H1 (cell line): Measurements from ENCODE around the gene GALNT13. TPM values are rescaled to one million over a fixed set of nuclear protein-coding genes. Genes with fewer than 3 reads are reported as not detected.

Experiments used
- CTCF ChIA-PET: fragments of 300-600 bp; sonication (Branson Sonifier 250); formaldehyde crosslinking; loops from one replicate; lab custom pipeline; 2021; ENCODE audit not compliant: partially characterized antibody; lab: Charles Lee
- POLR2A ChIA-PET: fragments of 300-600 bp; sonication (Branson Sonifier 250); formaldehyde crosslinking; loops from one replicate; lab custom pipeline; 2021; ENCODE audit warnings: inconsistent platforms; ENCODE audit not compliant: partially characterized antibody; lab: Charles Lee
- DNase-seq, 2 experiments: peaks; one replicate each; pipeline versions ENCODE4 v3.0.0 to v3.0.0-alpha.2; 2010 to 2022; ENCODE audit warnings: low spot score in 2 of 2, low read depth in 1 of 2, mixed read lengths in 1 of 2
- FAIRE-seq: peaks from 2 replicates; lab custom pipeline; 2011; peaks lifted over from hg19 to GRCh38; lab: Jason Lieb, UNC
- H2AFZ ChIP-seq: 2 replicates; pipeline ENCODE4 v1.8.1; 2012; ENCODE audit warnings: low read length, inconsistent platforms
- H2AK5ac ChIP-seq: 2 replicates; pipeline ENCODE4 v1.6.1; 2013; ENCODE audit warnings: low read depth, low read length
- H2BK120ac ChIP-seq: replicated peaks from 2 replicates; pipeline ENCODE3; 2013; ENCODE audit warnings: low read depth, low read length, inconsistent platforms
- H2BK12ac ChIP-seq: 2 replicates; pipeline ENCODE4 v1.6.1; 2013; ENCODE audit warnings: low read depth, low read length
- H2BK15ac ChIP-seq: 2 replicates; pipeline ENCODE4 v1.6.1; 2013; ENCODE audit warnings: low read length
- H2BK20ac ChIP-seq: 2 replicates; pipeline ENCODE4 v1.6.1; 2013; ENCODE audit warnings: low read length
- H2BK5ac ChIP-seq: 2 replicates; pipeline ENCODE4 v1.6.1; 2013; ENCODE audit warnings: low read depth, low read length
- H3K14ac ChIP-seq: 2 replicates; pipeline ENCODE4 v1.6.1; 2013; ENCODE audit warnings: inconsistent platforms; ENCODE audit not compliant: insufficient read length
- H3K18ac ChIP-seq: 2 replicates; pipeline ENCODE4 v1.6.1; 2013; ENCODE audit warnings: low read length; ENCODE audit errors: extremely low read depth
- H3K23ac ChIP-seq: 2 replicates; pipeline ENCODE4 v1.6.1; 2013; ENCODE audit warnings: inconsistent platforms; ENCODE audit not compliant: insufficient read length
- H3K23me2 ChIP-seq: 2 replicates; pipeline ENCODE4 v1.6.1; 2013; ENCODE audit warnings: low read depth, low read length
- H3K27ac ChIP-seq: 2 replicates; pipeline ENCODE4 v1.6.1; 2011; ENCODE audit warnings: low read depth, low read length, inconsistent platforms
- H3K27me3 ChIP-seq, 4 experiments: replicated peaks in 1 of 4; 1 replicate in 1 of 4; 2 replicates in 3 of 4; pipeline versions ENCODE4 v1.6.1 to v1.8.1; 2011 to 2013; ENCODE audit warnings: low read length in 3 of 4, mild to moderate bottlenecking in 3 of 4, inconsistent platforms in 2 of 4, mixed read lengths in 2 of 4, moderate library complexity in 1 of 4; ENCODE audit not compliant: control insufficient read depth in 3 of 4, insufficient read depth in 3 of 4; ENCODE audit errors: extremely low read depth in 1 of 4
- H3K36me3 ChIP-seq, 4 experiments: 2 replicates each; pipeline versions ENCODE4 v1.6.1 to v1.8.1; 2011 to 2013; ENCODE audit warnings: mild to moderate bottlenecking in 4 of 4, low read length in 3 of 4, moderate library complexity in 2 of 4, control low read depth in 1 of 4, inconsistent platforms in 1 of 4; ENCODE audit not compliant: insufficient read depth in 4 of 4, control insufficient read depth in 2 of 4
- H3K4ac ChIP-seq: replicated peaks from 2 replicates; pipeline ENCODE3; 2013; ENCODE audit warnings: low read length, low read depth, mixed read lengths, inconsistent platforms; ENCODE audit not compliant: insufficient read length
- H3K4me1 ChIP-seq, 4 experiments: replicated peaks in 1 of 4; 1 replicate in 1 of 4; 2 replicates in 3 of 4; pipeline versions ENCODE4 v1.6.1 to v1.8.1; 2011 to 2013; ENCODE audit warnings: low read length in 3 of 4, inconsistent platforms in 2 of 4, mixed read lengths in 1 of 4; ENCODE audit not compliant: insufficient read depth in 4 of 4, control insufficient read depth in 3 of 4
- H3K4me2 ChIP-seq, 2 experiments: 2 replicates each; pipeline versions ENCODE4 v1.6.1 to v1.8.1; 2011 to 2013; ENCODE audit warnings: low read depth in 2 of 2, low read length in 2 of 2, control low read depth in 1 of 2, inconsistent platforms in 1 of 2, mild to moderate bottlenecking in 1 of 2; ENCODE audit not compliant: insufficient read depth in 1 of 2
- H3K4me3 ChIP-seq, 4 experiments: fragments of 200-600, 300-600 bp in 1 of 4; sonication (generic), shearing (Covaris generic), sonication (Bioruptor Twin) in 1 of 4; 2 replicates each; pipeline versions ENCODE4 v1.5.1 to v1.8.1; 2011 to 2016; ENCODE audit warnings: low read length in 4 of 4, low read depth in 3 of 4, control low read depth in 2 of 4, inconsistent platforms in 2 of 4, mild to moderate bottlenecking in 2 of 4, mixed read lengths in 1 of 4, moderate library complexity in 1 of 4; ENCODE audit not compliant: insufficient read depth in 2 of 4; ENCODE audit errors: extremely low read depth in 1 of 4
- H3K56ac ChIP-seq: replicated peaks from 2 replicates; pipeline ENCODE3; 2013; ENCODE audit warnings: low read depth, mild to moderate bottlenecking, mixed read lengths, low read length, inconsistent platforms; ENCODE audit not compliant: insufficient read length
- H3K79me1 ChIP-seq: 2 replicates; pipeline ENCODE4 v1.6.1; 2013; ENCODE audit warnings: low read depth, low read length, control low read depth
- H3K79me2 ChIP-seq, 2 experiments: 2 replicates each; pipeline versions ENCODE4 v1.6.1 to v1.8.1; 2012 to 2013; ENCODE audit warnings: low read length in 2 of 2, mild to moderate bottlenecking in 2 of 2, inconsistent platforms in 1 of 2; ENCODE audit not compliant: insufficient read depth in 2 of 2, control insufficient read depth in 1 of 2
- H3K9ac ChIP-seq, 4 experiments: replicated peaks in 1 of 4; 1 replicate in 1 of 4; 2 replicates in 3 of 4; pipeline versions ENCODE4 v1.6.1 to v1.8.1; 2011 to 2013; ENCODE audit warnings: low read depth in 3 of 4, low read length in 3 of 4, control low read depth in 2 of 4, mild to moderate bottlenecking in 2 of 4, moderate library complexity in 2 of 4, inconsistent platforms in 1 of 4; ENCODE audit errors: extremely low read depth in 1 of 4
- H3K9me3 ChIP-seq, 2 experiments: 2 replicates each; pipeline versions ENCODE4 v1.6.1 to v1.8.1; 2012 to 2013; ENCODE audit warnings: mild to moderate bottlenecking in 2 of 2, moderate library complexity in 2 of 2, control low read depth in 1 of 2, inconsistent platforms in 1 of 2, low read depth in 1 of 2, low read length in 1 of 2, mixed read lengths in 1 of 2; ENCODE audit not compliant: insufficient read depth in 2 of 2
- H4K20me1 ChIP-seq, 2 experiments: replicated peaks in 1 of 2; 2 replicates each; pipeline versions ENCODE3 to v1.8.1; 2011 to 2013; ENCODE audit warnings: inconsistent platforms in 2 of 2, low read length in 2 of 2, mild to moderate bottlenecking in 1 of 2; ENCODE audit not compliant: insufficient read depth in 2 of 2, control insufficient read depth in 1 of 2
- H4K5ac ChIP-seq: 2 replicates; pipeline ENCODE4 v1.6.1; 2013; ENCODE audit warnings: low read length, low read depth, mixed read lengths, inconsistent platforms; ENCODE audit not compliant: insufficient read length
- H4K8ac ChIP-seq: 2 replicates; pipeline ENCODE4 v1.8.0; 2013; ENCODE audit warnings: mild to moderate bottlenecking, moderate library complexity, low read length, inconsistent platforms; ENCODE audit not compliant: insufficient read depth; ENCODE audit errors: extremely low read depth
- H4K91ac ChIP-seq: replicated peaks from 2 replicates; pipeline ENCODE3; 2013; ENCODE audit warnings: low read length, mixed read lengths, inconsistent platforms; ENCODE audit not compliant: insufficient read length
- CTCF ChIP-seq, 3 experiments: IDR thresholded peaks; 1 replicate in 2 of 3; 2 replicates in 1 of 3; pipeline versions ENCODE4 v1.5.1 to v1.6.1; 2011; ENCODE audit warnings: low read length in 3 of 3, mild to moderate bottlenecking in 3 of 3, inconsistent platforms in 2 of 3, low read depth in 1 of 3, moderate library complexity in 1 of 3; ENCODE audit not compliant: insufficient read depth in 1 of 3; ENCODE audit errors: control extremely low read depth in 1 of 3
- RAD21 ChIP-seq, 2 experiments: IDR thresholded peaks in 1 of 2; conservative IDR thresholded peaks in 1 of 2; 2 replicates each; pipeline ENCODE4 v1.6.1; 2011; ENCODE audit warnings: low read depth in 2 of 2, low read length in 2 of 2, improper control_type of control experiment in 1 of 2, inconsistent platforms in 1 of 2, mild to moderate bottlenecking in 1 of 2, moderate library complexity in 1 of 2
- RBBP5 ChIP-seq: IDR thresholded peaks from 2 replicates; pipeline ENCODE4 v1.7.1; 2012; ENCODE audit warnings: low read depth, mild to moderate bottlenecking, inconsistent platforms, low read length, moderate library complexity, borderline replicate concordance
- WGBS, 2 experiments: shearing (Covaris generic) in 1 of 2; methylation state at CpG; one replicate each; pipeline versions ENCODE4 v1.1.6 to v1.1.7; 2013 to 2015; ENCODE audit warnings: low lambda C conversion rate in 2 of 2, mixed read lengths in 2 of 2, inconsistent platforms in 1 of 2, low coverage in 1 of 2, missing lambda C conversion rate in 1 of 2; ENCODE audit not compliant: insufficient replicate concordance in 2 of 2, insufficient coverage in 1 of 2, insufficient read length in 1 of 2; ENCODE audit errors: extremely low coverage in 1 of 2, missing lambda C conversion rate in 1 of 2; 5-methylcytosine and 5-hydroxymethylcytosine counted together
- polyA plus RNA-seq, 7 experiments: library from polyadenylated mRNA; depleted of rRNA in 3 of 7; stranded (reverse) in 5 of 7; unstranded in 2 of 7; fragments of >200 nt in 5 of 7; fragments of 200-250 nt in 2 of 7; gene quantifications; 1 replicate in 5 of 7; 2 replicates in 1 of 7; 4 replicates in 1 of 7; pipeline versions ENCODE4 v1.2.1 to v1.2.3, GENCODE V29; 2011 to 2013; ENCODE audit warnings: missing spikeins in 2 of 7, mixed read lengths in 2 of 7
- total RNA-seq: library from RNA; stranded (reverse); fragmentation: NEBNext Ultra II Directional; extraction: Animal tissue kit (Norgen Biotek cat#: 25700); gene quantifications from 2 replicates; pipeline ENCODE4 v1.2.1, GENCODE V29; 2021

Gene GALNT13
- total and polyA plus RNA-seq, 2 of the 8 experiments (the other 6 are each of a cell fraction or from before 2014, with no cell fraction given): 3.2 to 9.6 TPM

GRCh38 chr2:153967248-153967973 lies 95.7 kb downstream of the GALNT13 start:
- Histone ChIP-seq H3K18ac (no peak overlapping the region), H3K79me2 (no peaks in the 10 kb centered on the region), H2BK120ac (no peak overlapping the region), H4K5ac (no peak overlapping the region), H2BK12ac (no peak overlapping the region), H3K36me3 (no peaks in the 10 kb centered on the region), H2AFZ (no peak overlapping the region), H3K4me2 (no peak overlapping the region), H4K91ac (no peak overlapping the region), H2BK15ac (no peak overlapping the region), H3K27ac (no peak overlapping the region), H4K20me1 (no peaks in the 10 kb centered on the region), H3K4ac (no peak overlapping the region), H3K23ac (no peak overlapping the region), H3K23me2 (no peaks in the 10 kb centered on the region; the same call in 1 of the 2 replicates), H2BK5ac (no peak overlapping the region), H3K14ac (no peak overlapping the region), H3K27me3 (peaks cover 0 to 1% (median 0%) of the 10 kb centered on the region in 4 experiments; a peak in 1 of 7 replicates), H3K56ac (no peak overlapping the region), H3K9me3 (no peaks in the 10 kb centered on the region), H3K4me1 (no peaks in the 10 kb centered on the region), H3K4me3 (no peak overlapping the region), H2BK20ac (no peak overlapping the region), H2AK5ac (no peak overlapping the region), H4K8ac (no peak overlapping the region), H3K9ac (no peak overlapping the region), H3K79me1 (peaks cover 4% of the 10 kb centered on the region; the same call in 1 of the 2 replicates)
- ChIA-PET CTCF (interaction anchor here (0.6 kb wide), 1 partner anchor 416 kb away, joined by 4 read pairs; no protein-coding TSS in a partner anchor), POLR2A (no interaction called here)
- 77% methylated on average over 5 of the region's 5 CpGs; no CpG with 5 or more reads in 1 of the 2 experiments for WGBS, 2 experiments
- no peak for FAIRE-seq
- DNase-seq: no peak
- peak; percentile 29 to 32 for TF ChIP-seq RAD21 (IDR thresholded peaks at IDR 0.05 in 1 of 2, conservative IDR thresholded peaks at IDR 0.05 in 1 of 2; ENCODE audit: low read depth in 2 of 2, low read length in 2 of 2)
- TF ChIP-seq CTCF (IDR thresholded peaks at IDR 0.05; ENCODE audit: control extremely low read depth in 1 of 3, insufficient read depth in 1 of 3, low read depth in 1 of 3, low read length in 3 of 3): peak in 2 of 3 experiments; percentile 1 to 19; a peak in 2 of 4 replicates
- TF ChIP-seq RBBP5: no peak
